Measurements from ENCODE around the gene CCNT1.
A peak's percentile ranks its signal among the peaks of the same experiment; 100 is the strongest.
"Not testable (repeated sequence)": the region's sequence is repeated elsewhere in the genome, so short reads cannot be mapped to it uniquely, and the experiment has no call there.

The CCNT1 gene

GRCh38 chr12:48716493-48717251 is at the start of gene CCNT1:
Gene CCNT1 (minus strand): TSS chr12:48716707. CDS start chr12:48716675, 32 bp downstream.
- DNase-seq (ENCODE audit: low read depth) = peak; percentile 98

- no peak for DNase-seq (ENCODE audit: low read depth)
These were observed 49.3 kb upstream of the CCNT1 start for GRCh38 chr12:48765753-48766162.

- DNase-seq (ENCODE audit: low read depth) = no peak
These were observed 48.0 kb upstream of the CCNT1 start for GRCh38 chr12:48764521-48764920.

DNA sequence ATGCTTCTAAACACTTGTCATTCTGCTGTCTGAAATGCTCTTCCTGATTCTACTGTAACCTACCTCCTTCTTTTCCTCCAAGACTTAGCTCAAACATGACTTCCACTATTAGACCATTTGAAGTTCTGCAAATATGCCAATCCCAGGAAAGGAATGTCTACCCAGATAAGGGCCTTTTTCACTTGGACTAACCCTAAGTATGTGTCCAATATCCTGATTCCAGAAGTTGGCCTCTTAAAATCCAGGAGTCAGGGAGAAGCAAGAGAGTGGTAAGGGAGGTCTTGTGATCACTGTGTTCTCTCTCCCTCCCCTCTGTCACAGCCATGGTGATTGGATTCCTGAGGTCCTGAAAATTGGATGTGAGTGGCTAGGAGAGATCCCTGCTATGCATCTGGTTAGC is 42.2 kb upstream of the CCNT1 start:
- DNase-seq (ENCODE audit: low read depth) = no peak

- DNase-seq (ENCODE audit: low read depth) = no peak
These were observed 41.7 kb upstream of the CCNT1 start for GRCh38 chr12:48758186-48758585.

- no peak for DNase-seq (ENCODE audit: low read depth)
These were observed 34.4 kb upstream of the CCNT1 start for GRCh38 chr12:48750769-48751356.

DNA sequence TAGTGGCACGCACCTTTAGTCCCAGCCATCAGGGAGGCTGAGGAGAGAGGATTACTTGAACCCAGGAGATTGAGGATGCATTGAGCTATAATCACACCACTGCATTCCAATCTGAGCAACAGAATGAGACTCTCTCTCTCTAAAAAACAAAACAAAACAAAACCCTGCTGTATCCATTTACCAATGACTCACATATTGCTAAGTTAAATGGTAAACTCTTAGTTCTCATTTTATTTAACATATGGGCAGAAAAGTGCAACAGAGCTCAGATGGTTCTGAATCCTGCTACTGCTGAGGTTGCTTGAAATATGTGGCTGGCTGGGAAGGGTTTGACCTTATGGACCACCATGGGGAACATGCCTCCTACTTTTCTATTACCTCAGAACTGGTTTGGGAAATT is 33.7 kb upstream of the CCNT1 start:
- DNase-seq (ENCODE audit: low read depth) = no peak

GRCh38 chr12:48744251-48745008 is 27.9 kb upstream of the CCNT1 start:
- DNase-seq (ENCODE audit: low read depth) = no peak

DNA sequence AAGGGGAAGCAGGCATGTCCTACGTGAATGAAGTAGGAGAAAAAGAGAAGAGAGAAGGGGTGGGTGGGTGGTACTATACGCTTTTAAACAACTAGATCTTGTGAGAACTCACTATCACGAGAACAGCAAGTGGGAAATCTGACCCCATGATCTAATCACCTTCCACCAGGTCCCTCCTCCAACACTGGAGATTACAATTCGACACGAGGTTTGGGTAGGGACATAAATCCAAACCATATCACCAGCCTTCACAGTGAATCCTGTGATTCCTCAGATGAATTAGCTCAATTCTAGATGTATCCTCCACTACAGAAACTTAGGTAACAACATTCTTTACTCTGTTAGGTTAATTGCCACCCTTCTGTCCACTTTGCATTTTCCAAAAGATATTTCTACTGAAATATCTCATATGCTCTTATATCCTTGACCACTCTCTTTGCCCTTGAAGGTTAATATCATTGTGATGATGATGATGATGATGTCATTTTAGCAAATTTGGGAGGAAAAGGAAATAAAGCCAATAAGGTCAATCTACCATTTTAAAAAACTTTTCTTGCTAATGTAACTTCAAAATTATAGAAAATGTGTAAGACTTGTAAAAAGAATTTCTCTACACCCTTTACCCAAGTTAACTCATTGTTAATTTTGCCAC is 23.2 kb upstream of the CCNT1 start:
- DNase-seq (ENCODE audit: low read depth) = no peak

DNA sequence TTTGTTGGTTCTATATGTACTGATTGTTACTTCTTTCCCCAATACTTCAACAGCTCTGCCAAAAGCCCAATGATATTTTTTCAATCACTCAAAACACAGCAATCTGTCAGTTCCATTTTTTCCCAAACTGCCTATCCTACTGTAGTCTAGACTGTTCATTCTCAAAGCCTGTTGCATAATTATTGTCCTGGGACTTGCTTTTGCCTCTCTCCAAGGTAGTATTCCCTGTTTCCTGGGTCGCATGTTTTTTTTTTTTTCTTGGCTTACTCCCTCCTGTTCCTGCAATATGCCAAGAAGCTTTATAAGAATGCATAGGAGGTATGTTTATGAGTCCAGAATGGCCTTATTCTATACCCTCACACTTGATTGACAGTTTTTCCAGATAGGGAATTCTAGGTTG is 19.9 kb upstream of the CCNT1 start:
- no peak for DNase-seq (ENCODE audit: low read depth)

DNA sequence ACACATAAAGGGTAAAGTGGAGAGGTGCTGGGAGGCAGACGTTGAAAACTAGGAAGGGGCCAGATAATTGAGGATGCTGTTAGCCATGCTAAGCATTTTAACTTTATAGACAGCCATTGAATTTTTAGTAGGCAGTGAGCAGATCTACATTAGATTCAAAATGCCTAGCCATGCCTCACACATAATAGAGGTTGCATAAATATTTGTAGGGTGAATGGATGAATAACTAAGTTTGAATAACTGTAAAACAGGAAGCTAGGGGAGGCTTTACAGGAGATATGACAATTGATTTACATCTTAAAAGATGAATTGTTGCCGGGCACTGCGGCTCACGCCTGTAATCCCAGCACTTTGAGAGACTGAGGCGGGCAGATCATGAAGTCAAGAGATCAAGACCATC is 12.3 kb upstream of the CCNT1 start:
- DNase-seq (ENCODE audit: low read depth) = no peak

- not testable (repeated sequence) for DNase-seq (ENCODE audit: low read depth)
These were observed 4.2 kb upstream of the CCNT1 start for GRCh38 chr12:48720737-48721136.

GRCh38 chr12:48720171-48720570 is 3.7 kb upstream of the CCNT1 start:
- not testable (repeated sequence) for DNase-seq (ENCODE audit: low read depth)

GRCh38 chr12:48719002-48719401 is 2.5 kb upstream of the CCNT1 start:
- DNase-seq (ENCODE audit: low read depth) = not testable (repeated sequence)

DNA sequence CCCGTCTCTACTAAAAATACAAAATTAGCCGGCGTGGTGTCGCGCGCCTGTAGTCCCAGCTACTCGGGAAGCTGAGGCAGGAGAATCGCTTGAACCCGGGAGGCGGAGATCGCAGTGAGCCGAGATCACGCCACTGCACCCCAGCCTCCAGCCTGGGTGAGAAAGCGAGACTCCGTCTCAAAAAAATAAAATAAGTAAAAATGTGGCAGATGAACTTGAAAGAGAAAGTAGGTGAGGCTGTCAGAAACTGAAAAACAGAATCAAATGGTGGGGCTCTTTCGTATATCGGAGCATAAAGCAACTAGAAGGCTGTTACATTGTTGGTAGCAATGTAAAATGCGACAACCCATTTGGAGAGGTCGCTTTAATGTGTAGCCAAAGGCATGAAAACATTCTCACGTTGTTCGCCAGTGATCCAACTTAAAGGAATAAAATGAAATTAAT is 767 bp upstream of the CCNT1 start:
- no peak for DNase-seq (ENCODE audit: low read depth)

DNA sequence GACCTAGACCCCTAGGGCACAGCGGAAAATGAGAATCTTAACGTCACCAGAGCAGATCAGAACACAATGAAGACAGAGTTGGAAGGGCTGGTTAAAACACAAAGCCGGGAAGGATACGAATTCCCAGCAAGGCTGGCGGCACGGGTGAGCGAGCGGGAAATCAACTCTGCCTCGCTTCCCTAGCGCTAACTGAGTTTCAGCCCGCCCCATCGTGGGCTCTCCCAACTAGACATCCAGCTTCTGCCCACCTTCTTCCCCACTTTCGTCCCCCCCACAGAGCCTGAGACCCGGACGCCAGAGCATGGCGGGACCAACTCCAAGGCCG is 377 bp downstream of the CCNT1 start:
- no peak for DNase-seq (ENCODE audit: low read depth)

DNA sequence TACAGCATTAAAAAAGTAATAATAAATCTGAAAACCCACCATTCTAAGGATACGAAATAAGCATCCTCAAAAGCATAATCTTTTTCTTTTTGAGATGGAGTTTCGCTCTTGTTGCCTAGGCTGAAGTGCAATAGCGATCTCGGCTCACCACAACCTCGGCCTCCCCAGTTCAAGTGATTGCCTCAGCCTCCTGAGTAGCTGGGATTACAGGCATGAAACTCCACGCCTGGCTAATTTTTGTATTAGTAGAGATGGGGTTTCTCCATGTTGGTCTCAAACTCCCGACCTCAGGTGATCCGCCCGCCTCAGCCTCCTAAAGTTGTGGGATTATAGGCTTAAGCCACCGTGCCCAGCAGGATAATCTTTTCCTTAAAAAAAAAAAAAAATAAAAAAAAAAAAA is 4.3 kb downstream of the CCNT1 start:
- no peak for DNase-seq (ENCODE audit: low read depth)

- DNase-seq (ENCODE audit: low read depth) = not testable (repeated sequence)
These were observed 17.7 kb downstream of the CCNT1 start for GRCh38 chr12:48698822-48699221.

- DNase-seq (ENCODE audit: low read depth) = no peak
These were observed 19.9 kb downstream of the CCNT1 start for GRCh38 chr12:48696626-48697025.

DNA sequence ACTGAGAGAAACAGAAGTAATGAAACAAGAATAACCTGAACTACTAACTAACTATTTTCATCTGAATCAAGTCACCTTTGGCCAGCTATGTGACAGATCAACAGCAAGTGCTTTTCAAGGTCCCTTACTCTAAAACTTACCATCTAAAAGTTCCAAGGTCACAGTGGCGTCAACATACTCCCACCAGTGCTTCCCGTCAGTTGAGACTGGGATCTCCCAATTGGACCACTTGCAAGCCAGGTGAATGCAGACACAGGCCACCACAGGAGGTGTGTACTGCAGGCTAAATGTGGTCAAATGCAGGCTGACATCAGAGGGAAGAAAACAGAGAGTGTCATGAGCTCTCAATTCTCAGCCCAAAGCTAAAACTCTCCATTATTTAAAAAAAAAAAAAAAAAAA is 20.6 kb downstream of the CCNT1 start:
- DNase-seq (ENCODE audit: low read depth) = no peak

DNA sequence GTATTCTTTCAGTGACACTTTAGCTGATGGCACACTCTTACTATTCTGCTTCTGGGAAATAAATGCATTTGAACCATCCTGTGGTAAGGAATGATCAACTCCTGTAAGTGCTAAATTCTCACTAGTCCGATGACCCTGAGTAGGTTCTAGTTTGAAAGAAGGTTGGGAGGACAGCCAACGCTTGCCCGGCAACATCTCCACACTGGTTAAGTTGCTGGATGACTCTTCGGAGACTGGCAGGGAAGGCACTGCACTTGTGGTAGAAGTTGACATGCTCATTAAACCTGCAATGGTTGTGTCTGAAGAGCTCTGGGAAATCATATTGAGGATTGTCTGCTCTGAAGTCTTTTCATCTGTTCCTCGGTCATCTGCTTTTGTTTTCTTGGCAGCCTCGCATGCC is 22.5 kb downstream of the CCNT1 start:
- DNase-seq (ENCODE audit: low read depth) = no peak

GRCh38 chr12:48693572-48693971 is 22.9 kb downstream of the CCNT1 start:
- no peak for DNase-seq (ENCODE audit: low read depth)

Measured in activated T-cell treated with anti-CD3 and anti-CD28 coated beads for 24 hours (primary cell).